K562 (cell line): ENCODE results near the gene BCKDK. TPM values are rescaled to one million over a fixed set of nuclear protein-coding genes. Genes with fewer than 3 reads are reported as not detected.

ENCODE experiments used
- ATAC-seq: fragments of 200-7000 bp; cut with Tn5 transposase; 3 replicates; pipeline ENCODE4 v1.9.1; 2020; ENCODE audit warnings: moderate library complexity
- BruUV-seq: library from RNA; stranded (reverse); fragments of 400-500 nt; replicated peaks from 2 replicates; lab custom pipeline; 2021; lab: Mats Ljungman, UMichigan
- CTCF ChIA-PET: fragments of 300-600 bp; formaldehyde crosslinking; extraction: SDS; loops from one replicate; lab custom pipeline; 2021; ENCODE audit warnings: low intra/inter-chr PET ratio; lab: Yijun Ruan, JAX
- POLR2A ChIA-PET: fragments of 300-600, 350-650 bp; sonication (Branson Sonifier 250); formaldehyde crosslinking; extraction: SDS; loops from one replicate; lab custom pipeline; 2021; ENCODE audit warnings: antibody characterized with exemption, inconsistent platforms; lab: Yijun Ruan, JAX
- DNase-seq, 4 experiments: peaks; one replicate each; pipeline versions ENCODE4 v3.0.0 to v3.0.0-alpha.2; 2011 to 2018; ENCODE audit warnings: low spot score in 3 of 4, mixed read lengths in 3 of 4; ENCODE audit errors: extremely low read depth in 1 of 4
- FAIRE-seq: peaks from 2 replicates; lab custom pipeline; 2011; peaks lifted over from hg19 to GRCh38; lab: Jason Lieb, UNC
- H2AFZ ChIP-seq: 2 replicates; pipeline ENCODE4 v1.6.0; 2011; ENCODE audit warnings: low read depth, low read length, control low read depth, inconsistent platforms
- H3K27ac ChIP-seq: fragments of 200-600 bp; 3 replicates; pipeline ENCODE4 v1.8.0; 2011; ENCODE audit warnings: low read depth, mild to moderate bottlenecking, control low read depth, inconsistent platforms, low read length, moderate library complexity, mixed read lengths; ENCODE audit errors: extremely low read depth
- H3K27me3 ChIP-seq, 2 experiments: fragments of 300-600 bp in 1 of 2; 2 replicates in 1 of 2; 3 replicates in 1 of 2; pipeline versions ENCODE4 v1.6.0 to v1.8.0; 2011; ENCODE audit warnings: inconsistent platforms in 2 of 2, low read length in 2 of 2, mild to moderate bottlenecking in 1 of 2, mixed read lengths in 1 of 2, moderate library complexity in 1 of 2; ENCODE audit not compliant: control insufficient read depth in 2 of 2, insufficient read depth in 2 of 2
- H3K36me3 ChIP-seq: fragments of 300-600 bp; 3 replicates; pipeline ENCODE4 v1.8.0; 2011; ENCODE audit warnings: mild to moderate bottlenecking, low read length, inconsistent platforms; ENCODE audit not compliant: control insufficient read depth, insufficient read depth
- H3K4me1 ChIP-seq, 2 experiments: fragments of 200-600 bp in 1 of 2; replicated peaks in 1 of 2; 2 replicates in 1 of 2; 3 replicates in 1 of 2; pipeline versions ENCODE4 v1.5.1 to v1.8.0; 2011; ENCODE audit warnings: inconsistent platforms in 2 of 2, low read length in 2 of 2, mild to moderate bottlenecking in 1 of 2, mixed read lengths in 1 of 2, moderate library complexity in 1 of 2; ENCODE audit not compliant: control insufficient read depth in 2 of 2, insufficient read depth in 2 of 2
- H3K4me2 ChIP-seq: 2 replicates; pipeline ENCODE4 v1.6.1; 2011; ENCODE audit warnings: low read length, control low read depth, inconsistent platforms, mixed read lengths; ENCODE audit not compliant: insufficient read depth
- H3K4me3 ChIP-seq: fragments of 200-600 bp; sonication (generic), shearing (Covaris generic); 2 replicates; pipeline ENCODE4 v1.5.1; 2016; ENCODE audit warnings: control low read depth, inconsistent platforms
- H3K79me2 ChIP-seq: fragments of 200-600 bp; 3 replicates; pipeline ENCODE4 v1.8.0; 2011; ENCODE audit warnings: low read length, inconsistent platforms; ENCODE audit not compliant: control insufficient read depth, insufficient read depth
- H3K9ac ChIP-seq, 2 experiments: 2 replicates each; pipeline versions ENCODE4 v1.6.0 to v1.6.1; 2011; ENCODE audit warnings: low read depth in 2 of 2, low read length in 2 of 2, control low read depth in 1 of 2, inconsistent platforms in 1 of 2, mild to moderate bottlenecking in 1 of 2, mixed read lengths in 1 of 2; ENCODE audit not compliant: insufficient read depth in 1 of 2
- H3K9me1 ChIP-seq: one replicate; pipeline ENCODE4 v1.6.0; 2011; ENCODE audit warnings: inconsistent platforms, mild to moderate bottlenecking, low read length, moderate library complexity; ENCODE audit not compliant: control insufficient read depth, insufficient read depth
- H3K9me3 ChIP-seq: replicated peaks from 2 replicates; pipeline ENCODE4 v1.5.1; 2011; ENCODE audit warnings: low read depth, low read length, inconsistent platforms; ENCODE audit not compliant: control insufficient read depth, insufficient read depth
- H4K20me1 ChIP-seq: replicated peaks from 2 replicates; pipeline ENCODE4 v1.6.1; 2011; ENCODE audit warnings: low read length, inconsistent platforms, mixed read lengths; ENCODE audit not compliant: control insufficient read depth, insufficient read depth
- CCAR2 ChIP-seq: fragments of 200-400 bp; formaldehyde crosslinking; IDR thresholded peaks from 2 replicates; pipeline ENCODE4 v1.6.1; 2017; ENCODE audit warnings: mild to moderate bottlenecking, low read depth, low read length
- NFIC ChIP-seq: fragments of 450-650 bp; IDR thresholded peaks from 2 replicates; pipeline ENCODE4 v1.6.1; 2017; ENCODE audit warnings: mild to moderate bottlenecking, inconsistent platforms
- PHF20 ChIP-seq: fragments of 450-650 bp; IDR thresholded peaks from 2 replicates; pipeline ENCODE4 v1.6.1; 2018; ENCODE audit not compliant: partially characterized antibody
- PTTG1 ChIP-seq: fragments of 450-650 bp; IDR thresholded peaks from 2 replicates; pipeline ENCODE4 v1.6.1; 2016; ENCODE audit warnings: low read depth, mild to moderate bottlenecking, missing genetic modification characterization, missing compliant biosample characterization
- TFAP4 ChIP-seq: sonication (generic); formaldehyde crosslinking; IDR thresholded peaks from 2 replicates; pipeline ENCODE4 v1.8.0; 2022; ENCODE audit warnings: missing genetic modification reagents, mild to moderate bottlenecking, moderate library complexity, borderline replicate concordance
- ZNF79 ChIP-seq: fragments of 250-450 bp; sonication (Bioruptor Pico); IDR thresholded peaks from 2 replicates; pipeline ENCODE4 v1.4.0; 2020; ENCODE audit warnings: low read depth, mild to moderate bottlenecking, moderate library complexity
- WGBS: fragments of 100-300 bp; shearing (Covaris generic); methylation state at CpG from one replicate; pipeline ENCODE4 v1.1.6; 2016; ENCODE audit warnings: low coverage, mixed read lengths; ENCODE audit not compliant: insufficient coverage; ENCODE audit errors: missing lambda C conversion rate; 5-methylcytosine and 5-hydroxymethylcytosine counted together
- in situ Hi-C: fragments of 300-500 bp; cut with MboI; formaldehyde crosslinking; loops from 4 replicates; pipeline ENCODE4 v1.15.0; 2018; ENCODE audit warnings: inconsistent platforms, mixed read lengths
- intact Hi-C: fragments of 100-400 bp; cut with micrococcal nuclease; formaldehyde crosslinking; loops from 2 replicates; pipeline ENCODE4 v1.14.2; 2022
- polyA plus RNA-seq, 8 experiments: library from polyadenylated mRNA; depleted of rRNA in 4 of 8; stranded (reverse) in 5 of 8; unstranded in 3 of 8; fragments of >200 nt; fragmentation: Nextera tagmentation in 2 of 8; fragmentation: Illumina TruSeq in 1 of 8; extraction: Ambion mirVana in 2 of 8; extraction: Trizol in 1 of 8; gene quantifications; 2 replicates each; pipeline versions ENCODE4 v1.2.1 to v1.2.3, GENCODE V29; 2011 to 2014; ENCODE audit warnings: inconsistent platforms in 1 of 8, missing spikeins in 1 of 8
- total RNA-seq, 7 experiments: library from RNA; depleted of rRNA in 6 of 7; stranded (reverse); fragments of >200 nt in 6 of 7; fragmentation: Illumina TruSeq in 2 of 7; extraction: Trizol in 2 of 7; gene quantifications; 2 replicates each; pipeline versions ENCODE4 v1.2.1 to v1.2.3, GENCODE V29; 2011 to 2021; ENCODE audit warnings: low replicate concordance in 1 of 7
- TF ChIP-seq, protein P1 (sequence below): fragments of 450-650 bp; formaldehyde crosslinking; IDR thresholded peaks from 2 replicates; pipeline ENCODE4 v1.4.0; 2022; ENCODE audit warnings: missing genetic modification characterization

The BCKDK gene
- total and polyA plus RNA-seq, 9 of the 15 experiments (the other 6 are each of a cell fraction or from before 2014, with no cell fraction given): 0.58 to 34.8 (median 13.1) TPM

DNA sequence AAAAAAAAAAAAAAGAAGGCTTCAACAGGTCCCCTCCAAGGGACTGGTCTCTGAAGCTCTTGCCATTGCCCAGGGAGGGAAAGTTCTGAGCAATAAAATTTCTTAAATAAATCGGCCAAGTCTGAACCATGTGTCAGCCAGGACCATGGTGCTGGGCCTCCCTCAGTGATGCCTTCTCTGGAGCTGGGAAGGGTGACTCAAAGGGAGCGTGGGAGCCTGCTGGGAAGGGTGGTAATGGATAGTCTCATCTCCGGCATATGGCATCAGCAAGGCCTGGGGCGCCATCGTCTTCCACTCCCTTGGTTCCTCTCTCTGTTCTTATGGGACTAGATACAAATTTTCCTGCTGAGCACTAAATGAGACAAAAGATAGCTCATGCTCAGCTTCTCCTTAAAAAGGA lies 15.9 kb upstream of the BCKDK start:
- Histone ChIP-seq H3K9ac (peak overlapping the region in 1 of 2 experiments; percentile 66; a peak in 1 of 4 replicates), H3K27me3 (no peaks in the 10 kb centered on the region), H3K9me1 (peaks cover 6% of the 10 kb centered on the region), H3K9me3 (0 out of 2 replicates have a peak, but pooled peaks cover 4% of the 10 kb centered on the region), H3K27ac (no peak overlapping the region), H3K4me2 (peak overlapping the region; percentile 83; the same call in 1 of the 2 replicates), H3K4me3 (no peak overlapping the region), H2AFZ (no peak overlapping the region), H4K20me1 (peaks cover 8% of the 10 kb centered on the region; the same call in 1 of the 2 replicates), H3K36me3 (peaks cover 33% of the 10 kb centered on the region; the same call in 2 of the 3 replicates), H3K4me1 (peaks cover 17 to 42% of the 10 kb centered on the region in 2 experiments; a peak in 4 of 5 replicates), H3K79me2 (peaks cover 22% of the 10 kb centered on the region)
- ChIA-PET CTCF (interaction anchor here (0.6 kb wide), 1 partner anchor 19 kb away, joined by 3 read pairs; no protein-coding TSS in a partner anchor), POLR2A (interaction anchor here (0.7 to 3.1 kb wide), 3 partner anchors 18 to 108 kb away, joined by 3 to 16 read pairs (median 4); partner anchors contain the start of genes HSD3B7, ZNF646 and ZNF668)
- FAIRE-seq (no peak), DNase-seq (no peak), ATAC-seq (no peak)
- no TSS peak for BruUV-seq
- TF ChIP-seq, protein P1, sequence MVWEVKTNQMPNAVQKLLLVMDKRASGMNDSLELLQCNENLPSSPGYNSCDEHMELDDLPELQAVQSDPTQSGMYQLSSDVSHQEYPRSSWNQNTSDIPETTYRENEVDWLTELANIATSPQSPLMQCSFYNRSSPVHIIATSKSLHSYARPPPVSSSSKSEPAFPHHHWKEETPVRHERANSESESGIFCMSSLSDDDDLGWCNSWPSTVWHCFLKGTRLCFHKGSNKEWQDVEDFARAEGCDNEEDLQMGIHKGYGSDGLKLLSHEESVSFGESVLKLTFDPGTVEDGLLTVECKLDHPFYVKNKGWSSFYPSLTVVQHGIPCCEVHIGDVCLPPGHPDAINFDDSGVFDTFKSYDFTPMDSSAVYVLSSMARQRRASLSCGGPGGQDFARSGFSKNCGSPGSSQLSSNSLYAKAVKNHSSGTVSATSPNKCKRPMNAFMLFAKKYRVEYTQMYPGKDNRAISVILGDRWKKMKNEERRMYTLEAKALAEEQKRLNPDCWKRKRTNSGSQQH (CRISPR knock-in tag): no peak
- TF ChIP-seq PTTG1 (no peak), ZNF79 (no peak), CCAR2 (no peak), NFIC (no peak), PHF20 (no peak), TFAP4 (CRISPR knock-in tag) (no peak)
- in situ Hi-C loops: no loop called here
- intact Hi-C loops: loop anchor here (10.0 kb wide), 1 partner anchor 138 kb away; the partner anchor contains the start of gene SETD1A
- 92% methylated on average over 5 of the region's 5 CpGs for whole genome bisulfite sequencing
